SK-N-SH (cell line): ENCODE data around the gene FAT1.

Source experiments
- CTCF ChIP-seq: fragments of 200-600 bp; sonication (generic); IDR thresholded peaks from 2 replicates; pipeline ENCODE4 v1.6.1; 2017; ENCODE audit warnings: antibody characterized with exemption, mild to moderate bottlenecking, moderate library complexity
- USF2 ChIP-seq: fragments of 150-350 bp; IDR thresholded peaks from 2 replicates; pipeline ENCODE4 v1.6.1; 2017; ENCODE audit warnings: antibody characterized with exemption, low read length, low read depth, borderline replicate concordance

GRCh38 chr4:186581421-186581820 is 142.2 kb downstream of the FAT1 start:
- TF ChIP-seq CTCF (no peak), USF2 (no peak)
